ENCODE data around the gene DTWD2.

DNA sequence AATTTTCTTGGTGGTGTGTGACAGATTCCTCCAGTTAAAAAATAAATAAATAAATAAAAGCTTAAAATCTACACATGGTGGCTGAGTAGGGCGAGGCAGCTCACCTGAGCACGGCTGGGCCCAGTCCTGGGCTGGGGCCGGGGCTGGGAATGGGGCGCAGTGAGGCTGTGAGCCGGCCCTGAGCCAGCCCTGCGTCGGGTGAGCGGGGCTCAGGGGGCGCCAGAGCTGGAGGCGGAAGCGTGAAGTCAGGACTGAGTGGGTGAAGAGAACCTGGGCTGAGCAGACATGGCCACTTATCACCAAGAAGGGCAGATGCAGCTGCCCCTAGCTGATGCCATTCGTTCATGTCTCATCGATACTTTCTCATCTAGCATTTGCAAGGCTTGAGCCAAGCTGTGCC lies 22.8 kb upstream of the DTWD2 start:
- TF ChIP-seq, protein P1, sequence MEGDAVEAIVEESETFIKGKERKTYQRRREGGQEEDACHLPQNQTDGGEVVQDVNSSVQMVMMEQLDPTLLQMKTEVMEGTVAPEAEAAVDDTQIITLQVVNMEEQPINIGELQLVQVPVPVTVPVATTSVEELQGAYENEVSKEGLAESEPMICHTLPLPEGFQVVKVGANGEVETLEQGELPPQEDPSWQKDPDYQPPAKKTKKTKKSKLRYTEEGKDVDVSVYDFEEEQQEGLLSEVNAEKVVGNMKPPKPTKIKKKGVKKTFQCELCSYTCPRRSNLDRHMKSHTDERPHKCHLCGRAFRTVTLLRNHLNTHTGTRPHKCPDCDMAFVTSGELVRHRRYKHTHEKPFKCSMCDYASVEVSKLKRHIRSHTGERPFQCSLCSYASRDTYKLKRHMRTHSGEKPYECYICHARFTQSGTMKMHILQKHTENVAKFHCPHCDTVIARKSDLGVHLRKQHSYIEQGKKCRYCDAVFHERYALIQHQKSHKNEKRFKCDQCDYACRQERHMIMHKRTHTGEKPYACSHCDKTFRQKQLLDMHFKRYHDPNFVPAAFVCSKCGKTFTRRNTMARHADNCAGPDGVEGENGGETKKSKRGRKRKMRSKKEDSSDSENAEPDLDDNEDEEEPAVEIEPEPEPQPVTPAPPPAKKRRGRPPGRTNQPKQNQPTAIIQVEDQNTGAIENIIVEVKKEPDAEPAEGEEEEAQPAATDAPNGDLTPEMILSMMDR (conservative IDR thresholded peaks at IDR 0.05; ENCODE audit: low read length), result no peak
- TF ChIP-seq EZH2phosphoT487 (IDR thresholded peaks at IDR 0.05; ENCODE audit: borderline replicate concordance), result no peak
